Chondrocyte (in vitro differentiated cells): ENCODE measurements around the gene CHST3. TPM values are rescaled to one million over a fixed set of nuclear protein-coding genes. Genes with fewer than 3 reads are reported as not detected.

Experiments
- DNase-seq: peaks from one replicate; pipeline ENCODE4 v3.0.0; 2021; ENCODE audit warnings: mixed read lengths, low spot score
- H3K27ac Mint-ChIP-seq: one replicate; pipeline ENCODE4 v1.8.0; 2021; ENCODE audit warnings: mild to moderate bottlenecking, moderate library complexity, mixed read lengths; ENCODE audit not compliant: unreplicated experiment
- H3K27me3 Mint-ChIP-seq: 2 replicates; pipeline ENCODE4 v1.8.0; 2021; ENCODE audit warnings: low read depth, mixed read lengths
- H3K36me3 Mint-ChIP-seq: 2 replicates; pipeline ENCODE4 v1.8.0; 2021; ENCODE audit warnings: low read depth, mixed read lengths
- H3K4me1 Mint-ChIP-seq: 2 replicates; pipeline ENCODE4 v1.8.0; 2021; ENCODE audit warnings: low read depth, mild to moderate bottlenecking, mixed read lengths
- H3K4me3 Mint-ChIP-seq: one replicate; pipeline ENCODE4 v1.8.0; 2021; ENCODE audit warnings: mild to moderate bottlenecking, moderate library complexity, mixed read lengths; ENCODE audit not compliant: unreplicated experiment
- H3K9me3 Mint-ChIP-seq: 2 replicates; pipeline ENCODE4 v1.8.0; 2021; ENCODE audit warnings: low read depth, mixed read lengths
- CTCF ChIP-seq: fragments of 200-600 bp; sonication (generic); IDR thresholded peaks from 2 replicates; pipeline ENCODE4 v1.5.0; 2021; ENCODE audit warnings: antibody characterized with exemption, mild to moderate bottlenecking, moderate library complexity
- total RNA-seq: library from RNA; stranded (reverse); gene quantifications from 3 replicates; pipeline ENCODE4 v1.2.1, GENCODE V29; 2021

CHST3 gene
- total RNA-seq, 1 donor from 2014 or later = 63.2 TPM

GRCh38 chr10:71940752-71941151 is 23.4 kb upstream of the CHST3 start:
- peaks cover 6% of the 10 kb centered on the region for H3K36me3 Mint-ChIP-seq
- TF ChIP-seq CTCF = no peak
- H3K9me3 Mint-ChIP-seq = peaks cover 14% of the 10 kb centered on the region
- H3K4me3 Mint-ChIP-seq = no peak overlapping the region
- H3K4me1 Mint-ChIP-seq = no peaks in the 10 kb centered on the region
- H3K27me3 Mint-ChIP-seq = peaks cover 2% of the 10 kb centered on the region
- H3K27ac Mint-ChIP-seq = no peak overlapping the region
- no peak for DNase-seq

DNA sequence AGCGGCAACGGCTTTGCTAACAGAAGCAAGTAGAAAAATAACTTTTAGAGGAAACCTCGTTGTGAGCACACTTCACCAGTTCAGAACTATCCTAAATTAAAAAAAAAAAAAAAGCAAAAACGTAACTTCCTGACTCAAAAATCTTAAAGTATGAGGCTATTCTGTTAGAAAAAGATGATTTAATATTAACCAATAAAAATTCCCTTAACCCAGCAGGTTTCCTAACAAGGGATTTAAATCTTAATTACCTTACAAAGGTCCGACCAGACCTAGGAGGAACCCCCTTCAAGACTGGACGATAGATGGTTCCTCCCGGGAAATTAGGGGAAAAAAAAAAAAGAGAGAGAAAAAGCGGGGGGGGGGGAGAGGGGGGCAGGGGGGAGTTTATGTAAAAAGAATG is 22.9 kb upstream of the CHST3 start:
- Mint-ChIP-seq H3K27ac (no peak overlapping the region), H3K36me3 (peaks cover 8% of the 10 kb centered on the region), H3K4me1 (no peaks in the 10 kb centered on the region)

GRCh38 chr10:71945819-71946474 is 18.2 kb upstream of the CHST3 start:
- DNase-seq = no peak
- Mint-ChIP-seq H3K4me3 (no peak overlapping the region), H3K36me3 (peaks cover 11% of the 10 kb centered on the region), H3K27ac (no peak overlapping the region), H3K27me3 (no peaks in the 10 kb centered on the region), H3K4me1 (no peaks in the 10 kb centered on the region), H3K9me3 (peaks cover 23% of the 10 kb centered on the region)
- TF ChIP-seq CTCF = no peak

More for the DNA sequence above, 22.9 kb upstream of the CHST3 start:
- peaks cover 2% of the 10 kb centered on the region for H3K27me3 Mint-ChIP-seq
- peaks cover 20% of the 10 kb centered on the region for H3K9me3 Mint-ChIP-seq
- no peak for DNase-seq
- H3K4me3 Mint-ChIP-seq = no peak overlapping the region
- no peak for TF ChIP-seq CTCF

- no peaks in the 10 kb centered on the region for H3K27me3 Mint-ChIP-seq
- H3K4me1 Mint-ChIP-seq = no peaks in the 10 kb centered on the region
- no peak for DNase-seq
- H3K27ac Mint-ChIP-seq = no peak overlapping the region
- peaks cover 11% of the 10 kb centered on the region for H3K36me3 Mint-ChIP-seq
- TF ChIP-seq CTCF = no peak
- peaks cover 23% of the 10 kb centered on the region for H3K9me3 Mint-ChIP-seq
- H3K4me3 Mint-ChIP-seq = no peak overlapping the region
Observed at GRCh38 chr10:71946700-71947099, 17.5 kb upstream of the CHST3 start.

DNA sequence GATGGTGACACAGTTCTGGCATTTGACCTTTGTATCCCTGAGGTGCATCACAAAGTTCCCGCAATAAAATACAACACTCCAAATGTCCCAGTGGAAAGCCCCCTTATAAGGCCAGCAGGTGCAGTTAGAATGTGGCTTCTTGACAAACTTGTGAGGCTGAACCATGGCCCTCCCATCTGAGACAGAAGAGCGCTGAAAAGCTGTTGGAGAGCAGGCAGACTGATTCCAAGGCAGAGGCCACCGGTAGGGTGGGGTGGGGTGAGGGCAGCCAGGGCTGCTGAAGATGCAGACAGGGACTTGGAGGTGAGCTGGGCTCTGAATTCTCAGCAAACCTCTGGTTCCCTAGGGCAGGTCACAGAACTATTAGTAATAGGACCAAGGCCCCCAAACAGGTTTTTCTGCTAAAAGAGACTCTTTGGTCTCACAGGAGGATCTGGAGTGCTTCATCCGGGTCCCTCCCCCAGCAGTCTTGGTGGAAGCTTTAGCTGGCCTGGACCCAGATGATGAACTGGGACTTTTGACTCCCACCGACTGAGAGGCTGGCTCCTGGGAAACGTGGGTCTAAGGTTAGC is 15.6 kb upstream of the CHST3 start:
- no peak for DNase-seq
- Mint-ChIP-seq H3K27me3 (no peaks in the 10 kb centered on the region), H3K4me3 (no peak overlapping the region), H3K4me1 (no peaks in the 10 kb centered on the region), H3K36me3 (peaks cover 9% of the 10 kb centered on the region), H3K27ac (no peak overlapping the region), H3K9me3 (peaks cover 21% of the 10 kb centered on the region)
- no peak for TF ChIP-seq CTCF
